KOPT-K1 (cell line): ENCODE data around the gene PHACTR2.
A peak's percentile ranks its signal among the peaks of the same experiment; 100 is the strongest.

Experiments
- H3K27ac ChIP-seq: fragments of 200-600 bp; sonication (generic); 2 replicates; pipeline ENCODE4 v1.5.1; 2016; ENCODE audit warnings: antibody characterized with exemption, mild to moderate bottlenecking, low read depth, low read length; ENCODE audit not compliant: poor library complexity, severe bottlenecking
- H3K36me3 ChIP-seq: fragments of 200-600 bp; sonication (generic); 2 replicates; pipeline ENCODE4 v1.5.1; 2017; ENCODE audit warnings: antibody characterized with exemption, mild to moderate bottlenecking, low read length, moderate library complexity; ENCODE audit not compliant: insufficient read depth
- H3K9me3 ChIP-seq: fragments of 200-600 bp; sonication (generic); 2 replicates; pipeline ENCODE4 v1.5.1; 2017; ENCODE audit warnings: antibody characterized with exemption, low read length, mild to moderate bottlenecking; ENCODE audit not compliant: insufficient read depth, poor library complexity, severe bottlenecking

PHACTR2 gene

GRCh38 chr6:143700684-143701348 is 23.1 kb downstream of the PHACTR2 start:
- Histone ChIP-seq H3K9me3 (no peaks in the 10 kb centered on the region), H3K36me3 (no peaks in the 10 kb centered on the region), H3K27ac (no peak overlapping the region)

GRCh38 chr6:143701349-143702234 is 23.8 kb downstream of the PHACTR2 start:
- H3K9me3 ChIP-seq: no peaks in the 10 kb centered on the region
- H3K36me3 ChIP-seq: no peaks in the 10 kb centered on the region
- H3K27ac ChIP-seq: no peak overlapping the region

GRCh38 chr6:143705569-143705968 is 27.8 kb downstream of the PHACTR2 start:
- Histone ChIP-seq H3K9me3 (peaks cover 12% of the 10 kb centered on the region), H3K36me3 (no peaks in the 10 kb centered on the region), H3K27ac (no peak overlapping the region)

GRCh38 chr6:143707697-143708096 is 29.9 kb downstream of the PHACTR2 start:
- H3K36me3 ChIP-seq: no peaks in the 10 kb centered on the region
- peaks cover 12% of the 10 kb centered on the region for H3K9me3 ChIP-seq
- no peak overlapping the region for H3K27ac ChIP-seq

GRCh38 chr6:143708889-143709288 is 31.1 kb downstream of the PHACTR2 start:
- Histone ChIP-seq H3K36me3 (no peaks in the 10 kb centered on the region), H3K27ac (no peak overlapping the region), H3K9me3 (peaks cover 12% of the 10 kb centered on the region)

GRCh38 chr6:143711714-143712113 is 33.9 kb downstream of the PHACTR2 start:
- Histone ChIP-seq H3K27ac (no peak overlapping the region), H3K9me3 (peaks cover 12% of the 10 kb centered on the region), H3K36me3 (no peaks in the 10 kb centered on the region)

- H3K36me3 ChIP-seq: no peaks in the 10 kb centered on the region
- no peaks in the 10 kb centered on the region for H3K9me3 ChIP-seq
- H3K27ac ChIP-seq: no peak overlapping the region
Observed at GRCh38 chr6:143718472-143718871, 40.7 kb downstream of the PHACTR2 start.

GRCh38 chr6:143721642-143722041 is 43.9 kb downstream of the PHACTR2 start:
- no peak overlapping the region for H3K27ac ChIP-seq
- H3K9me3 ChIP-seq: no peaks in the 10 kb centered on the region
- H3K36me3 ChIP-seq: no peaks in the 10 kb centered on the region

- Histone ChIP-seq H3K36me3 (no peaks in the 10 kb centered on the region), H3K27ac (no peak overlapping the region), H3K9me3 (no peaks in the 10 kb centered on the region)
Observed at GRCh38 chr6:143724876-143725275, 47.1 kb downstream of the PHACTR2 start.

GRCh38 chr6:143726015-143726647 is 48.4 kb downstream of the PHACTR2 start:
- no peaks in the 10 kb centered on the region for H3K9me3 ChIP-seq
- no peak overlapping the region for H3K27ac ChIP-seq

GRCh38 chr6:143727035-143727434 is 49.3 kb downstream of the PHACTR2 start:
- no peaks in the 10 kb centered on the region for H3K36me3 ChIP-seq
- no peaks in the 10 kb centered on the region for H3K9me3 ChIP-seq
- no peak overlapping the region for H3K27ac ChIP-seq

More at GRCh38 chr6:143726015-143726647, 48.4 kb downstream of the PHACTR2 start:
- H3K36me3 ChIP-seq: no peaks in the 10 kb centered on the region

GRCh38 chr6:143731789-143732188 is 54.0 kb downstream of the PHACTR2 start:
- Histone ChIP-seq H3K9me3 (no peaks in the 10 kb centered on the region), H3K27ac (peak overlapping the region; percentile 18), H3K36me3 (no peaks in the 10 kb centered on the region)

GRCh38 chr6:143732536-143732935 is 54.8 kb downstream of the PHACTR2 start:
- Histone ChIP-seq H3K27ac (peak overlapping the region; percentile 18), H3K9me3 (no peaks in the 10 kb centered on the region), H3K36me3 (no peaks in the 10 kb centered on the region)

GRCh38 chr6:143733510-143733909 is 55.7 kb downstream of the PHACTR2 start:
- H3K36me3 ChIP-seq: no peaks in the 10 kb centered on the region
- H3K9me3 ChIP-seq: no peaks in the 10 kb centered on the region
- H3K27ac ChIP-seq: no peak overlapping the region

GRCh38 chr6:143734641-143735063 is 56.9 kb downstream of the PHACTR2 start:
- Histone ChIP-seq H3K36me3 (no peaks in the 10 kb centered on the region), H3K9me3 (no peaks in the 10 kb centered on the region), H3K27ac (no peak overlapping the region)
